Stimulated activated CD4-positive, alpha-beta T cell treated with anti-CD3 and anti-CD28 coated beads, Interleukin-2, amount 100 ng/mL, for 24 hours (primary cell): ENCODE data around the gene ABCB11.
"Not testable (repeated sequence)": the region's sequence is repeated elsewhere in the genome, so short reads cannot be mapped to it uniquely, and the experiment has no call there.

Source experiments
- DNase-seq, 2 donors: peaks; one replicate each; pipeline ENCODE4 v3.0.0-alpha.2; 2020

ABCB11 gene

GRCh38 chr2:168874368-168875054 is 156.6 kb downstream of the ABCB11 start:
- no peak for DNase-seq

GRCh38 chr2:168870824-168871223 is 160.3 kb downstream of the ABCB11 start:
- not testable (repeated sequence) for DNase-seq
